ENCODE results near the gene ATRNL1.
"Not testable (repeated sequence)": the region's sequence is repeated elsewhere in the genome, so short reads cannot be mapped to it uniquely, and the experiment has no call there.

ATRNL1 gene

GRCh38 chr10:115355162-115355760, 262.1 kb downstream of the ATRNL1 start:
- Histone ChIP-seq H3K36me3 (ENCODE audit: control insufficient read depth, insufficient read depth, low read length) (no peaks in the 10 kb centered on the region), H3K9ac (ENCODE audit: low read length) (no peak overlapping the region), H2BK120ac (ENCODE audit: low read depth, low read length) (no peak overlapping the region), H4K5ac (ENCODE audit: low read length) (no peak overlapping the region), H3K56ac (ENCODE audit: low read length) (no peak overlapping the region), H3K27ac (ENCODE audit: low read depth, low read length) (no peak overlapping the region), H3K18ac (ENCODE audit: low read length) (no peak overlapping the region), H3K4me2 (ENCODE audit: low read length) (no peak overlapping the region), H2AK5ac (ENCODE audit: low read length) (no peak overlapping the region), H2BK5ac (ENCODE audit: low read length) (no peak overlapping the region), H3K4me1 (ENCODE audit: control insufficient read depth, low read depth, low read length) (no peaks in the 10 kb centered on the region), H3K4me3 (ENCODE audit: low read length) (no peak overlapping the region), H3K4ac (ENCODE audit: low read depth, low read length) (no peak overlapping the region), H4K8ac (ENCODE audit: low read depth, low read length) (no peak overlapping the region), H3K79me2 (ENCODE audit: control insufficient read depth, insufficient read depth, low read length) (no peaks in the 10 kb centered on the region), H2BK15ac (replicated peaks; ENCODE audit: low read depth) (no peak overlapping the region), H3K23ac (ENCODE audit: low read length) (no peak overlapping the region), H3K27me3 (ENCODE audit: insufficient read depth, low read length, poor library complexity) (no peaks in the 10 kb centered on the region), H3K79me1 (ENCODE audit: low read length) (no peaks in the 10 kb centered on the region)
- no CpG with 5 or more reads among the region's 2 CpGs for WGBS (ENCODE audit: extremely low coverage, insufficient coverage, low lambda C conversion rate)
- DNase-seq = peak; percentile 89

GRCh38 chr10:115367920-115368319, 274.8 kb downstream of the ATRNL1 start:
- H3K56ac ChIP-seq (ENCODE audit: low read length); H3K23ac ChIP-seq (ENCODE audit: low read length); H3K9ac ChIP-seq (ENCODE audit: low read length): not testable (repeated sequence)

GRCh38 chr10:115379064-115379463, 285.9 kb downstream of the ATRNL1 start:
- H3K79me2 ChIP-seq (ENCODE audit: control insufficient read depth, insufficient read depth, low read length) = no peaks in the 10 kb centered on the region
- H3K23ac ChIP-seq (ENCODE audit: low read length) = no peak overlapping the region
- no peak overlapping the region for H3K9ac ChIP-seq (ENCODE audit: low read length)
- no peaks in the 10 kb centered on the region for H3K4me1 ChIP-seq (ENCODE audit: control insufficient read depth, low read depth, low read length)
- no peak overlapping the region for H3K56ac ChIP-seq (ENCODE audit: low read length)
- no peak overlapping the region for H3K4me3 ChIP-seq (ENCODE audit: low read length)
- no peaks in the 10 kb centered on the region for H3K27me3 ChIP-seq (ENCODE audit: insufficient read depth, low read length, poor library complexity)
- H2BK5ac ChIP-seq (ENCODE audit: low read length) = no peak overlapping the region
- no peak overlapping the region for H4K5ac ChIP-seq (ENCODE audit: low read length)
- no peak overlapping the region for H4K8ac ChIP-seq (ENCODE audit: low read depth, low read length)
- no peak overlapping the region for H3K4ac ChIP-seq (ENCODE audit: low read depth, low read length)
- H3K36me3 ChIP-seq (ENCODE audit: control insufficient read depth, insufficient read depth, low read length) = no peaks in the 10 kb centered on the region
- H3K18ac ChIP-seq (ENCODE audit: low read length) = no peak overlapping the region
- no peak for DNase-seq
- H2AK5ac ChIP-seq (ENCODE audit: low read length) = no peak overlapping the region
- H2BK120ac ChIP-seq (ENCODE audit: low read depth, low read length) = no peak overlapping the region
- no peaks in the 10 kb centered on the region for H3K79me1 ChIP-seq (ENCODE audit: low read length)
- H2BK15ac ChIP-seq (replicated peaks; ENCODE audit: low read depth) = no peak overlapping the region
- no peak overlapping the region for H3K27ac ChIP-seq (ENCODE audit: low read depth, low read length)
- no peak overlapping the region for H3K4me2 ChIP-seq (ENCODE audit: low read length)
- no CpG with 5 or more reads among the region's 1 CpG for WGBS (ENCODE audit: extremely low coverage, insufficient coverage, low lambda C conversion rate)

More at GRCh38 chr10:115367920-115368319, 274.8 kb downstream of the ATRNL1 start:
- not testable (repeated sequence) for H2AK5ac ChIP-seq (ENCODE audit: low read length); H3K27me3 ChIP-seq (ENCODE audit: insufficient read depth, low read length, poor library complexity); H3K36me3 ChIP-seq (ENCODE audit: control insufficient read depth, insufficient read depth, low read length); H4K8ac ChIP-seq (ENCODE audit: low read depth, low read length); DNase-seq; H3K79me1 ChIP-seq (ENCODE audit: low read length); H3K79me2 ChIP-seq (ENCODE audit: control insufficient read depth, insufficient read depth, low read length); H3K4me1 ChIP-seq (ENCODE audit: control insufficient read depth, low read depth, low read length); H2BK120ac ChIP-seq (ENCODE audit: low read depth, low read length); H3K4ac ChIP-seq (ENCODE audit: low read depth, low read length); H3K4me2 ChIP-seq (ENCODE audit: low read length); H2BK5ac ChIP-seq (ENCODE audit: low read length); H3K18ac ChIP-seq (ENCODE audit: low read length); H4K5ac ChIP-seq (ENCODE audit: low read length); H3K4me3 ChIP-seq (ENCODE audit: low read length); H2BK15ac ChIP-seq (replicated peaks; ENCODE audit: low read depth); H3K27ac ChIP-seq (ENCODE audit: low read depth, low read length)
- no CpG with 5 or more reads among the region's 18 CpGs for WGBS (ENCODE audit: extremely low coverage, insufficient coverage, low lambda C conversion rate)

GRCh38 chr10:115384665-115385064, 291.5 kb downstream of the ATRNL1 start:
- Histone ChIP-seq H3K79me2 (ENCODE audit: control insufficient read depth, insufficient read depth, low read length) (no peaks in the 10 kb centered on the region), H3K4ac (ENCODE audit: low read depth, low read length) (no peak overlapping the region), H3K27me3 (ENCODE audit: insufficient read depth, low read length, poor library complexity) (no peaks in the 10 kb centered on the region), H3K36me3 (ENCODE audit: control insufficient read depth, insufficient read depth, low read length) (no peaks in the 10 kb centered on the region), H3K23ac (ENCODE audit: low read length) (no peak overlapping the region), H3K56ac (ENCODE audit: low read length) (no peak overlapping the region), H3K27ac (ENCODE audit: low read depth, low read length) (no peak overlapping the region), H2BK120ac (ENCODE audit: low read depth, low read length) (no peak overlapping the region), H3K4me1 (ENCODE audit: control insufficient read depth, low read depth, low read length) (no peaks in the 10 kb centered on the region), H3K9ac (ENCODE audit: low read length) (no peak overlapping the region), H3K4me3 (ENCODE audit: low read length) (no peak overlapping the region), H2AK5ac (ENCODE audit: low read length) (no peak overlapping the region), H3K18ac (ENCODE audit: low read length) (no peak overlapping the region), H3K79me1 (ENCODE audit: low read length) (no peaks in the 10 kb centered on the region), H2BK15ac (replicated peaks; ENCODE audit: low read depth) (no peak overlapping the region), H3K4me2 (ENCODE audit: low read length) (no peak overlapping the region), H4K8ac (ENCODE audit: low read depth, low read length) (no peak overlapping the region), H4K5ac (ENCODE audit: low read length) (no peak overlapping the region), H2BK5ac (ENCODE audit: low read length) (no peak overlapping the region)
- no peak for DNase-seq
- no CpG with 5 or more reads among the region's 1 CpG for WGBS (ENCODE audit: extremely low coverage, insufficient coverage, low lambda C conversion rate)

GRCh38 chr10:115390607-115391006, 297.4 kb downstream of the ATRNL1 start:
- no peaks in the 10 kb centered on the region for H3K27me3 ChIP-seq (ENCODE audit: insufficient read depth, low read length, poor library complexity)
- H2AK5ac ChIP-seq (ENCODE audit: low read length) = no peak overlapping the region
- no CpG with 5 or more reads among the region's 1 CpG for WGBS (ENCODE audit: extremely low coverage, insufficient coverage, low lambda C conversion rate)
- H2BK120ac ChIP-seq (ENCODE audit: low read depth, low read length) = no peak overlapping the region
- no peak overlapping the region for H4K8ac ChIP-seq (ENCODE audit: low read depth, low read length)
- H4K5ac ChIP-seq (ENCODE audit: low read length) = no peak overlapping the region
- DNase-seq = no peak
- H3K56ac ChIP-seq (ENCODE audit: low read length) = no peak overlapping the region
- no peak overlapping the region for H3K4me2 ChIP-seq (ENCODE audit: low read length)
- no peak overlapping the region for H3K18ac ChIP-seq (ENCODE audit: low read length)
- H3K36me3 ChIP-seq (ENCODE audit: control insufficient read depth, insufficient read depth, low read length) = no peaks in the 10 kb centered on the region
- H3K27ac ChIP-seq (ENCODE audit: low read depth, low read length) = no peak overlapping the region
- H3K23ac ChIP-seq (ENCODE audit: low read length) = no peak overlapping the region
- no peak overlapping the region for H3K9ac ChIP-seq (ENCODE audit: low read length)
- no peaks in the 10 kb centered on the region for H3K4me1 ChIP-seq (ENCODE audit: control insufficient read depth, low read depth, low read length)
- H2BK15ac ChIP-seq (replicated peaks; ENCODE audit: low read depth) = no peak overlapping the region
- no peak overlapping the region for H2BK5ac ChIP-seq (ENCODE audit: low read length)
- H3K4me3 ChIP-seq (ENCODE audit: low read length) = no peak overlapping the region
- no peaks in the 10 kb centered on the region for H3K79me2 ChIP-seq (ENCODE audit: control insufficient read depth, insufficient read depth, low read length)
- H3K79me1 ChIP-seq (ENCODE audit: low read length) = no peaks in the 10 kb centered on the region
- no peak overlapping the region for H3K4ac ChIP-seq (ENCODE audit: low read depth, low read length)

- H3K56ac ChIP-seq (ENCODE audit: low read length) = no peak overlapping the region
- no peak overlapping the region for H2AK5ac ChIP-seq (ENCODE audit: low read length)
- H3K18ac ChIP-seq (ENCODE audit: low read length) = no peak overlapping the region
- H2BK5ac ChIP-seq (ENCODE audit: low read length) = no peak overlapping the region
- no peak overlapping the region for H3K4me2 ChIP-seq (ENCODE audit: low read length)
- H3K79me1 ChIP-seq (ENCODE audit: low read length) = no peaks in the 10 kb centered on the region
- no peak overlapping the region for H3K4ac ChIP-seq (ENCODE audit: low read depth, low read length)
- no peak overlapping the region for H2BK120ac ChIP-seq (ENCODE audit: low read depth, low read length)
- H2BK15ac ChIP-seq (replicated peaks; ENCODE audit: low read depth) = no peak overlapping the region
- H3K23ac ChIP-seq (ENCODE audit: low read length) = no peak overlapping the region
- WGBS (ENCODE audit: extremely low coverage, insufficient coverage, low lambda C conversion rate) = no CpG with 5 or more reads among the region's 2 CpGs
- H3K36me3 ChIP-seq (ENCODE audit: control insufficient read depth, insufficient read depth, low read length) = no peaks in the 10 kb centered on the region
- H3K4me3 ChIP-seq (ENCODE audit: low read length) = no peak overlapping the region
- DNase-seq = no peak
- no peak overlapping the region for H3K27ac ChIP-seq (ENCODE audit: low read depth, low read length)
- H3K79me2 ChIP-seq (ENCODE audit: control insufficient read depth, insufficient read depth, low read length) = no peaks in the 10 kb centered on the region
- no peak overlapping the region for H4K8ac ChIP-seq (ENCODE audit: low read depth, low read length)
- H4K5ac ChIP-seq (ENCODE audit: low read length) = no peak overlapping the region
- no peak overlapping the region for H3K9ac ChIP-seq (ENCODE audit: low read length)
- H3K27me3 ChIP-seq (ENCODE audit: insufficient read depth, low read length, poor library complexity) = no peaks in the 10 kb centered on the region
- no peaks in the 10 kb centered on the region for H3K4me1 ChIP-seq (ENCODE audit: control insufficient read depth, low read depth, low read length)
Observed at GRCh38 chr10:115398026-115398425, 304.9 kb downstream of the ATRNL1 start.

All from mesendoderm (in vitro differentiated cells).